HG03558 (cell line): ENCODE measurements around the gene TMEM179.

Source experiments
- ATAC-seq: cut with Tn5 transposase; IDR thresholded peaks from one replicate; pipeline ENCODE4 v1.9.1; 2021; ENCODE audit warnings: moderate number of reproducible peaks; ENCODE audit not compliant: unreplicated experiment; ENCODE audit errors: extremely low read depth

The TMEM179 gene

GRCh38 chr14:104559028-104559803 is 45.4 kb downstream of the TMEM179 start:
- no peak for ATAC-seq

- no peak for ATAC-seq
Measured at GRCh38 chr14:104558231-104559027, 46.1 kb downstream of the TMEM179 start.

- no peak for ATAC-seq
Measured at GRCh38 chr14:104557766-104558165, 46.8 kb downstream of the TMEM179 start.

- ATAC-seq: no peak
Measured at GRCh38 chr14:104557086-104557485, 47.5 kb downstream of the TMEM179 start.

DNA sequence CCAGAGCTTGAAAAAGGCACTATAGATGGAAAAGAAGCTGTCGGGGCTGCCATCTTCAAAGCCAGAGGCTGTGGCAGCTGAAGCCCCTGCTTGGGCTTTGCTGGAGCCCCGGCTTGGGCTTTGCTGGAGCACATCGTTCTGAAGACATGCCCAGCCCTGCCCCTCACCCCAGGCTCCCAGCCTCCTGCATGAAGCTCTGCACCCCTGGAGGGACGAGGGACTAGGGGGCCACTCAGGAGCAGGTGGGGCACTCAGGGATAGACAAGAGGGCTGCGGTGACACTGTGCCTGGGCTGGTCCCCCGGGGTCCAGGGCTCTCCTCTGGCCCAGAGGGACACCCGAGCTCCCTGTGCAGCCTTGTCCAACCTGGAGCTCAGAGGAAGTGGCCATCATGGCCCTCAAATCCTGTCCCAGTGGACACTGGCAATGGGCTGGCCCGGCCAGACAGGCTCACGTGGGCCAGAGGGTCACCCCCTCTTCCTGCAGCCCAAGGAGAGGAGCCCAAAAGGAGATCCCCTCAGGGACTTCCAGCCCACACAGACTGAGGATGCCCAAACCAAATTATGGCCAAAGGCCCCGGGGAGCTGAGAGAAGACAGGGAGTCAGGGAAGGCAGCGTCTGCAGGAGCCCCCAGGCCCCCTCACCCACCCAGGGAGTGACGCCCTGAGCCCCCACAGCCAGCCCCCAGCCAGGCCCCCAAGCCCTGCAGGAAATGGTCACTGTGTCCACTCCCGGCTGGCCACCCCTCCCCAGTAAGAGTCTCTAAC is 48.1 kb downstream of the TMEM179 start:
- no peak for ATAC-seq

GRCh38 chr14:104555430-104556255 is 48.9 kb downstream of the TMEM179 start:
- ATAC-seq: no peak

GRCh38 chr14:104554608-104555429 is 49.8 kb downstream of the TMEM179 start:
- ATAC-seq: no peak

DNA sequence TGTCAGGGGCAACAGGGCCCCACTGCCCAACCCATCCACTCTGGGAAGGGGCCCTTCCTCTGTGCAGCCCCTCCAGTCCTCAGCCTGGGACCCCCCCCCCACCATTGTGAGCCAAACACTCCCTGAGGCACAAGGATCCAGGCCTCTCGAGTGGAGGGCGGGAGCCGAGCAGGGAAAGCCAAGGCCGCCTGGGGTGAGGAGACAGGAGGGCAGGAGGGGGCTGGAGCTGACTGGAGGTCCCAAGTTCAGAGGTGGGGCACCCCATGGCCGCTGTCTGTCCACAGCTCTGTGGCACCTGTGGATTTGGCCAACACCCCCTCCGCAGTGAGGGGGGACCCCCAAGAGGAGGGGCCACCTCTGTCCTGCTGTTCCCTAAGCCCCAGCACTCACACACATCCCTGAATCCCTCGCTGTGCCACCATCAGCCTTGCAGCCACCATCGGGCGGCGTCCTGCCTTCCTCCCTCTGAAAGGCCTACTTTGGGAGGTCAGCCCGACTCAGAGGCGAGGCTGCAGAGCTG is 50.4 kb downstream of the TMEM179 start:
- ATAC-seq: no peak

GRCh38 chr14:104553166-104554087 is 51.1 kb downstream of the TMEM179 start:
- ATAC-seq: no peak

DNA sequence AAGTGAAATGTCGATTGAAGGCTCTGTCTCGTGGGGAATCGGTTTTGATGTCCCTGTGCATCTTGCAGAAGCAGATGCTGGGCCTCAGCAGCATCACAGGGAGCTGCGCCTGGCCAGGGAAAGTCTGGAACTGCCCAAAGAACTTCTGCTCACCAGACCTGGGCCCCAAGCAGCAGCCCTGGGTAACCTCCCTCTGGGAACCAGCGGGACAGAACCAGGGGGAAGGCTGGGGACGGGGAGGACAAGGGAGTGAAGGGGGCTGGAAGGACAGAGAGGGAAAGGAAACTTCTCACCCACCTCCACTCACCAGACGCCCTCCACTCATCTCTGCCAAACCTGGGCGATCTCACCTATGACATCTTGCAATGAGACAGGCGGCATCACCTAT is 51.8 kb downstream of the TMEM179 start:
- no peak for ATAC-seq

GRCh38 chr14:104551851-104552737 is 52.5 kb downstream of the TMEM179 start:
- no peak for ATAC-seq

DNA sequence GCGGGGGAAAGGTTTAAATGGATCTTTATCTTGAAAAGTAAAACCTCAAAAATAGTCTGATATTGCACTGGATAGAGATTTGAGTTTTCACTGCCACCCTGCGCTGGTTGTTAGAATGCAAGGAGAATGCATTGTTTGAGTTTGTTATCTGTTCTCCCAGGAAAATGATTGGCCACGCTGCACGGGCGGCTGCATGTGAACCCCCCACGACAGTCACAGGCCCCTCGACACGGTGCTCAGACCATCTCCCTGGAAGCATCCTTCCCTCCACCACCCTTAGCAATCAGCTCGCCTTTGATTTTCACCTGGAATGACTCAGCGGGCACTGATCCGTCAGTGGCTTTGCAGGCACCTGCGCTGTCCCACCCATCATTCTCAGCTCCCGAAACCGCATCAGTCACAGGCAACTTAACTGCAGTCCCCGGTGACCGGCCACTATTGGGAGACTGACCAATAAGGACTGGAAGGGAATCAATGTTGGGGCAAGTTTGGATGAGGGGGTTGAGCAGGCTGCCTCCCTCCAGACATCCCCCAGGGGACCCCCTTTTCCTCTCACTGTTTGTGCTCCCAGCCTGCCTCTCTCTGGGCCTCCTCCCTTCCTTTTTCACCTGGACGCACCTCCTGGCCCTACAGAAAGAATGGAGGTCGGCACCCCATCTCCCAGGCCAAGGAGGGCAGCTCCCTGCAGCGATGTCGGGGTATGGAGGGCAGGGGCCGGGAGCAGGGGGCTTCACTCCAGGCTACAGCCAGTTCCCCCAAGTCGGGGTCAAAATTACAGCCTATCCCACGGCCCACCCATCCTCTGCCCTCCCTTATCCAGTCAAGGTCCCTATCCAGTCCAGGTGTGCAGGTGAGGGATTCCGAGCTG is 53.5 kb downstream of the TMEM179 start:
- no peak for ATAC-seq

DNA sequence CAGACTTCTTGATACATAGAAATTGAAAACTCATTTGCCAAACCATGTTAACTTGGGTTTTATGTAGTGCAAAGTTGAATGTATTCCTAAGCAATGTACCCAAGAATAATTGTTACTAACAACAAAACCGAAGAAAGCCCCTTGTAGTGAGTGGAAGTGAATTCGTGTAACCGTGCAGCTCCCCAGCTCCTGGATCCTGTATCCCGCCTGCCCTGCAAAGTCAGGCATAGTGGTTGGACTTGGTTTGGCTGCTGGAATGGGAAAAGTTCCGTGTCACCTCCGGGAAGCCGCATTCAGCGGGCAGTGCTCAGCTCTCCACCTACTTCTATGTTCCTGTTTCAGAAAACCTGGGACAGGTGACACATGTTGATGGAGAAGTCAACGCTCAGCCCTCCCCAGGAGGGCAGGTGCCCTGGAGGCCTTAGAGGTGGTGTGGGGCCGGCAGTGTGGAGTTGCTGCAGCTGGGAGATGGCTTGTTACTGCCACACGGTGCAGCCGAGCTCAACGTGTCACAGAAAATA is 54.2 kb downstream of the TMEM179 start:
- ATAC-seq: no peak

DNA sequence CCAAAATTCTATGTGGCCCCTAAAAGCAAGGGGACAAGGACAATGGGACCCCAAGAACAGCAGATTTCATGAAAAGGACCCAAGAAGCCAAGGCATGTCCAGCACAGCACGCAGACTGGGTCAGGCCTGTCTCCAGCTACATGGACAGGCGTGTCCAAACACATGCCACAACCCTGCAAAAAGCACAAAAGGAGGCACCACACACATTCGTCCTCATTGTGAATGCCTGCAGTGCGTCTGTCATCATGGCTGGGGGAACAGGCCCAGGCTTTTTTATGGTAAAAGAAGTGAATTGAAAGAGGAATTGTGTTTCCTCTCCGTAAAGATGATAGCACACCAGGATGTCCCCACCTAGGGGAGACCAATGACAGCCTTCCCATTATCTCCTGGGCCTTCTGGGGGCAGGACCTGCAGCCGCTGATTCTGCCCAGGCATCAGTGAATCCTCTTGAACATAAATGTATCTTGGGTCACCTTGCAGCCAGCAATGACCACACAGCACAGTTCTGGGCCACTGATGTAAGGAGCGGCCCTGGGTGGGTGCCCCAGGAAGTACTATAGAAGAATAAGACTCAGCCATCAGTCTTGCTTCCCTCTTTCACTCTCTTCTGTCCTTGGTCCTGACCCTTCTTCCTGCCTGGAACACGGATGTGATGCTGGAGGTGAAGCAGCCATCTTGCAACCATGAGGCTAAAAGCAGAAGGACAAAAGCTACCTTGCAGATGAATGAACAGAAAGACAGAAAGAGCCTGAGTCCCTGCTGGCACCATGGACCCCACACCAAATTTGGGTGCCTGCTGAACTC is 54.8 kb downstream of the TMEM179 start:
- ATAC-seq: no peak
